Stimulated activated CD8-positive, alpha-beta memory T cell treated with anti-CD3 and anti-CD28 coated beads, Interleukin-4, amount 100 ng/mL, for 1 hour (primary cell): ENCODE data around the gene CAMSAP1.

ENCODE experiments used
- DNase-seq, 2 donors: peaks; one replicate each; pipeline ENCODE4 v3.0.0-alpha.2; 2020; ENCODE audit warnings: low read depth in 2 of 2, low spot score in 1 of 2

The CAMSAP1 gene

DNA sequence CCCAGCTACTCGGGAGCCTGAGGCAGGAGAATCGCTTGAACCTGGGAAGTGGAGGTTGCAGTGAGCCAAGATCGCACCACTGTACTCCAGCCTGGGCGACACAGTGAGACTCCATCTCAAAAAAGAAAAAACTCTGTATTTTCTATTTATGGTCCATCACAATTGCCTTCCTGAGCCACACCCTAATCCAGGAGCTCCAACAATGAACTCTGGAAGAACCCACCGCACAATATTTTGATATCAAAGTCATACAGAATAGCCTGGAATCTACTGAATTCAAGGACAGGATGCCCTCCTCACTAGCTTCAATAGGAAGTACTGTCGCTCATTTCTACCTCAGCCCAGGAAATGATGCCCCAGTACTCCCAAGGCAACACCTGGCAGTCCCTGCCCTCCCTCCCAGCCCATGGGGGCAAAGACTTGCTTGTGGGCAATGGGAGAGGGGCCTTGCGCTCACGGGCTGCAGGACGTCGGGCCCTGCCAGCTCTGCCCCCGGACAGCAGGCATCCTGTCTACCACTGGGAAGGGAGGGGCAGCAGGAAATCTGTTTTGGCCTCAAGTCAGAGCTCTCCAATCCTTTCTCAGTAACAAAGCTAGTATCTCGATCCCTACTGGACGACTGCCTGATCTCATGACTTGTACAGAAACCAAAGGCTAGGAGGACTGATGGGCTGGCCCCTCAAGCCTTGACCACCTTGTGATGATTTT, 34.1 kb upstream of the CAMSAP1 start:
- no peak for DNase-seq

DNA sequence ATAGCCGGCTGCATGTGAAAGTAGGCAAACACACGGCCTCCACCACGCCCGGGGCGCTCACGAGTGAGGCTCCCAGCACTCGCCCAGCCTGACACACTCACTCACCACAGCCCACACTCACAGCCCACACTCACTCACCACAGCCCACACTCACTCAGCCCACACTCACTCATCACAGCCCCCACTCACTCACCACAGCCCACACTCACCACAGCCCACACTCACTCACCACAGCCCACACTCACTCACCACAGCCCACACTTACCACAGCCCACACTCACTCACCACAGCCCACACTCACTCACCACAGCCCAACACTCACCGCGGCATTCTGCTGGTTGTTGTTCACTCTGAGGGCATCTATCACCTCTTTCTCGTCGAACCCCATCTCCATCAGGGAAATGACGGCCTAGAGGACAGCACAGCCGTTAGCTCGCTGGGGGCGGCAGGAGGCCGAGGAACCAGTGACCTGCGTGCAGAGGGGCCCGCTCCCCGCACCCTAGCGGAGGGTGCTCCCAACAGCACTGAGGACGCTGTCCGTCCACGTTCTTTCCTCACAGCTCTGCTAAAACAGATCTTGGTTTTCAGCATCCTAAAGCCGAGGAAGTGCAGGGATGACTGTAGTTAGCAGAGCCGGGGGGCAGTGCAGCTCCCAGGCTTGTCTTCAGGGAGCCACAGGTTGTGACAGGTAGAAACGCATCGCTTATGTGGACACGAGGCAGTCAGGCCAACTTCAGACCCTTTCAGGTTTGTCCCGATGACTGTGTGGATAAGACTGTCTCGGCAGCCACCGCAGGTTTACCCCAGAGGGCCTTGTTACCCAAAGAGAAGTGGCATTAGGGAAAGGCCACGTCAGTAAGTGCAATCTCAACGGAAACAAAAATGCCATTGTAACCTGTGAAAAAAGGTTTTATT, 32.3 kb upstream of the CAMSAP1 start:
- DNase-seq, result no peak

DNA sequence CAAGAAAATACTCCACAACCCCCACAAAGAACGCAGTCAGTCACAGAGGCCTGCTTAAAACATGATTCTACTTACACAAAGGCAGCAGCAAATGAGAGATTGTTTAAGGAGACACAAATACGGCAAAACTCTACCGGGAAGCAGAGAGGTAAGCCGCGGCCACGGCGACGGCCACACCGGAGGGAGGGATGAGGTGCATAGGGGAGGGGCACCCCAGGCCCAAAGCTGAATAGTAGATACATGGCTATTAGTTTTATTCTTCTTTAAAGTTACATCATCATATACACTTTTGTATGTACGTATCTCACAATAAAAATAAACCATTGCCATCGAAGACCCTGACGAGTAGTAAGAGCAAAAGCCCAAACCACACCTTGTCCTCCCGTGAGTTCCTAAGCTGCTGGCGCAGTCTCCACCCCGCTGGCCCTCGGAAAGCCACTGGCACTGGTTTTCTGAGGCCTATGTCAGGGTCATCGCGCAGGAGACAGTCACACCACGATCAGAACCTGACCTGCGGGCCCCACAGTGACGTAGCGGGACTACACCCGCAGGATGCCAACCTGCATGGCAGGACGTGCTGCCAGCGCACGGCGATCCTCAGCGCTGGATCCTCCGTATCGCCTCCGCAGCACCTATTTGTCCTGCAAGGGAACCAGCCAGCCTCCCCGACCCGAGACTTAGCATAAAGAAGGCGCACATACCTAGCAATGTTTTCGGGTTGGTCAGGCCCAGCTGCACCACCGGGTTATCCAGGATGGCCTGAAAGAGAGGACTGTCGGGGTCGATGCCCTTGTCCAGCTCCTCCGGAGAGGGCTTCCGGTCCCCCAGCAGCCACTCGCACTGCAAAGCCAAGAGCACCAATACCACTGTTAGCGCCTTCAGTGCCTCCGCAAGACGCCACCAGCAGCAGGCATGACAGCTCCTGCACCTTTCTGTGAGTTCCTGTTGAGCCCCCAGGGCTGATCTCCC, 30.5 kb upstream of the CAMSAP1 start:
- DNase-seq, result no peak

DNA sequence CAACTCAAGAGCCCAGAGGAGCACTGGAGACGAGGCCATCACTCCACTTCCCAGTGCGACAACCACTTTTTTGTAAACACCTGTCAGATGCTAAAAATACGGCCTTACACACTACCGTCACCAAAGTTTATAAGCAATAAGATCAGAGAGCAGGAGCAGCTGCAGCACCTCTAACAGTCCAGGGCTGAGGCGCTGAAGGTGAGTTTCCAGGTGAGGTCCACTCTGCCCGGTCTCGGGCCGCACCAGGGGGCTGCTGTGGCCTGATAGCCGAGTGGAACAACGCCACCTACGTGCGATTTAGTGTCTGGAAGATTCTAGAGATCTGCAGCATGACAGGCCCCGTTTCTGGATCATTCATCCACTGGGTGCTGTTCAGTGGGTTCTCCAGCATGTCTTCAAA, 25.8 kb upstream of the CAMSAP1 start:
- no peak for DNase-seq

DNA sequence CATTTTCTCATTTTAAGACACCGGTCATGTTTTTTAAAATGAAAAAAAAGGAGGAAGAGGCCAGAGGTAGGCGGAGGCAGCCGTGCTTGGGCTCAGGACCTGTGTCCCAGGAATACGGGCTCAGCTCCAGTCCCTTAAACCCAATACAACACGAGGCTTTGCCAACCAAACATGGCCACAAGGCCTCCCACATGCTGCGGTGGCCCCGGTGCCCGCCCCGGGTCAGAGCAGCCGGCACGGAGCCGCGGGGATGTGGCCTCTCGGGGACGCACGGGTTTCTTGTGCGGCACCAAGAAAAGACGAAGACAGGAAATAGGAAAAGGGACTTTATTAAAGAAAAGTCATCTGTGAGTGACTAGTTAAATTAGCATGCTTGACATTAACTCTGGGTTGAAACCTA, 25.3 kb upstream of the CAMSAP1 start:
- DNase-seq, result no peak

DNA sequence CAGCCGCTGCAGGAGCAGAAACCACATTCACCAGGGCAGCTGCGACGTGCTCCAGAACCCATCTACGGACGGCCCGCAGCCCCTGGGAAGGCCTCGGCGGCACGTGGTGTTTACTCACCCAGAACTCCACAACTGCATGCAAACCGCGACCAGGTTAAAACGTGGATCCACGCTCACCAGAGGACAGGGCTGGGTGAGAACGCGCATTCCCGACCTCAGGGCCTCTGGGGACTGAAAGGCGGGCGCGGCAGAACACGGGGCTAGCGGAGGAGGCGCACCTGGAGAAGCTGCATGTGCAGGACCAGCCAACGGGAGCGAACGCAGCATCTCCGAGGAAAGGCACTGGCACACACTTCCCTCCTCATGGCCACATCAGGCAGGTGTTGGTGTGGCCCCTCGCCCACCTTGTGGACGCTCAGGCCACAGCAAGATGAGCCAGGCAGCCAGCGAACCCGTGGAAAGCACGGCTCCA, 24.0 kb upstream of the CAMSAP1 start:
- DNase-seq, result no peak

DNA sequence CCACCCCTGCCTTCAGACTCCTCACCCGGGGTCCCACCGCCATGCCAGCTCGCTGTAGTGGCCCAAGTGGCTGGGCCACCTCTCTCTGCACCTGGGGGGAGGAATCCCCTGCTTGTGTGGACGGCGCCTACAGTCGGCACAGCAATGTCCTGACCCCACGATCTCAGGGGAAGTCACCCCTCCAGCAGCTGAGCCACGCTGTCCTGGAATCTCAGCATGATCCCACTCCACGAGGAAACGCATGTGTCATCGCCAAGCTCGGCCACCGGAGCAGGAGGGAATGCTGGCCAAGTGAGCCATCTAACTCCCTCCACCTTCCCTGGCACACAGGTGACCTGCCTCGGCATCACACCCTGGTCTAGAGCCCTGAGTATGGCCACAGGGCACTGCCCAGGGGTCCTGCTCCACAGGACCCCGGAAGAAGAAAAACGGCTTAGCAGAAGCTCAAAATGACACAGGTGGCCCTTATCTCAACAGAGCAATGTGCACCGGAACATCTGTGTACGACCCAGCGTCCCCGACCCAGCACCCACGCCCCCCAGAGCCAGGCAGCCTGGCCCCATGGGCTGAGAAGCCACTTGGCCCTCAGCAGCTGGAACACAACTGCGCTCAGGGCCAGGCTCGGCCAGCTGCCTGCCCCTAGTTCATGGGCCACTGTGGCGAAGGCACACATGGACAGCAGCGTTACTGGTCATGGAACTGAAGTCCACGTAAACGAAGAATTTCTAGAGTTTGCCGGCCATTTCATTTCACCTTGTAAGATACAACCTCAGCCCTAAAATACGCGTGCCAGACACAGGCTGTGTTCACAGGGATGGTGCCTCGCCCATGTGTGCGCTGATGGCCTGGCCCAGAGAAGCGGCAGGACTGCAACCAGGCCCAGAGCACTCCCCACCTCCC, 23.4 kb upstream of the CAMSAP1 start:
- no peak for DNase-seq

DNA sequence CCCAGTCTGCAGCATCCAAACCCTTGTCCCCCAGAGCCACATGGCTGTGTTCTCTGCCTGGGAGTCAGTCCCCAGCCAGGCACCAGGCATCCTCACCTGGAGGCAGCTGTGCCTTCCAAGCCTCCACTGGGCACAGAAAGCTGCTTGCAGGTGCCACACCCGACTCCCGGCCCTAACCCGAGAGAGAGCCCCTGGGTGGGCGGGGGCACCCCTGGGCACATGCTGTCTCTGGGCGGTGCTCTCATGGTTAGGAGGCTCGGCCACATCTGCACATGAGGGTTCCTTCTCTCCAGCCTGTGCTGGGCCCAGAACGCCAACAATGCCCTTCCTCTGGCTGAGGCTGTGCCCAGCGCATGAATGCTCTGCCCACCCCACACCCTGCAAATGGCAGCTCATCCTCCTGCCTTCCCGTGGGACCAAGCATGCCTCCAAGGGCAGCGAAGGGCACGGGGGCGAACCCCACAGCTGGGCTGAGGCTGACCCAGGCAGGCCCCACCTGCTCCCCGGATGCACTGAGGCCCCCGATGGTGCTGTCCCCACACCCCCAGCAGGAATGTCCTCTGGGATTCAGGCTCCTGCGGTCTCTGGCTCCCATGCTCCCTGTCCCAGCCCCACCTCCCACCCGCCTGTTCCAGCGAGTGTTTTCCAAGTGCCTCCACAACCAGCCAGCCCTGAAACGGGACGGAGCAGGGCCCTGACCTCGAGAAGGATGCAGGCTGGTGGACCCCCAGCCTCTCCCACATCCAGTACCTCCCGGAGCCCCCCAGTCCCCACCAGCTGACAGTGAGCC, 22.5 kb upstream of the CAMSAP1 start:
- DNase-seq, result no peak

DNA sequence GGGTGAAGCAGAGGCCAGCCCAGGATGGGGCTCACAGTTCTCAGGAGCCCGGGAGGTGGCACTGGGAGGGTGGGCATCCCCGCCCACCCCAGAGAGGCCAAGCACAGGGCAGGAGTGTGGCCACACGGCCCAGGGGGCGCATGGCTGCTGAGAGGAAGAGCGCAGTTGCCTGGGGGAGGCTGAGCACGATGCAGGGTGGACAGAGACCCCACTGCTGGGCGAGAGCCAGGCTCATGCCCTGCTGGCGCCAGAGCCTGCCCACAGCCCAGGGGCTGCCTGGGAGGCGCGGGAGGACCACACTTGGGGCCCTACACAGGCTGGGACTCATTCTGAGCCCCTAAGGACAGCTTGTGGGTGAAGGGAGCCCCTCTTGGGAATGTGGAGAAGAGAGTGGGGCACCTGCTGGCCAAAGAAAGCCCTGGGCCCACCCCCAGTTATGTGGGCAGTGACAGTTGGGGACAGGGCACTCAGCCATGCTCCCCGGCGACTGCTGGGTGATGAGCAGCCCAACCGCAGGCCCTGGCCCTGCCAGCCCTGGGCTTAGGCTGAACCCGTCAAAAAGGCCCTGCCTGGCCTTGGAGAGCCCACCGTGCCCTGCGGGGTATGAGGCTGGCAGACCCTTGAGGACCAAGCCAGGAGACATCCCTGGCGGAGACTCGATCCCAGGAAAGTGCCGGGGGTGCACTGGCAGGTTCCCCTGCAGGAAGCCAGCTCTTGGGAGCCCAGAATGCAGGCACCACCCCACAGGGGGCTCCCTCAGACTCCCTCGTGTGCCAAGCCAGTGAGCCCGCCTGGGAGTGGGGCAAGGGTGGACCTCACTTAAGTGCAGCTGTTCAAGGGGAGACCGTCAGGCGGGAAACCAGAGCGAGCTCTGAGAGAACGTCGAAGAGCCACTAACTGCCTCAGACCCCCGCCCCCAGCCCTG, 21.6 kb upstream of the CAMSAP1 start:
- DNase-seq, result no peak

DNA sequence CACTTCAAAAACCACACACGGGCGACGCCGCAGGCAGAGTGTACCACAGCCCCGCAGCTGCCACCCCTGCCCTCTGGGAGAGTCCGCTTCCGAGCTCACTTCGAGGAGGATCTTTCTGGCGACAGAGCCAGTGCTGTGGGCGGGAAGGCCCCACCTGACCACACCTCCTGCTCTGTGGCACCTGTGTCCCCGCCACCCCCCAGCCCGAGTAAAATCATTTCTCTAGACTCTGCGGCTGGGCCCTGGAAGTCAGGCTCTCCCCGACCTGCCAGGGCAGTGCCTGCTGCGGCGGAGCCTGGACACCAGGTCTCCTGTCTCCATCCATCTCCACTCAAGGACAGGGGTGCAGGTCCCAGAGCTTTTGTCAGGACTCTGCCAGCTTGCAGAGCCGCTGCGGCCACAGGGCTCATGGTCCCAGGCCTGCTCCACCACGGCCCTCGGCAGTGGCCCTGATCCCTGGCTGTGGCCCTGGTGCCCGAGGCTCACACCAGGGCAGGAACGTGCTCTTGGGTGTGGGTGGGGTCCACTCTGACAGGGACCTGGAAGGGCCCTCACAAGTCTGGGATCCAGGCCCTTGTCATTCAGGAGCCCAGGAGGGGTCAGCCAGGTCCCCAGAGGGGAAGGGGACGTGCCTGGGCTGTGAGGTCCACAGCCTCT, 20.9 kb upstream of the CAMSAP1 start:
- no peak for DNase-seq

DNA sequence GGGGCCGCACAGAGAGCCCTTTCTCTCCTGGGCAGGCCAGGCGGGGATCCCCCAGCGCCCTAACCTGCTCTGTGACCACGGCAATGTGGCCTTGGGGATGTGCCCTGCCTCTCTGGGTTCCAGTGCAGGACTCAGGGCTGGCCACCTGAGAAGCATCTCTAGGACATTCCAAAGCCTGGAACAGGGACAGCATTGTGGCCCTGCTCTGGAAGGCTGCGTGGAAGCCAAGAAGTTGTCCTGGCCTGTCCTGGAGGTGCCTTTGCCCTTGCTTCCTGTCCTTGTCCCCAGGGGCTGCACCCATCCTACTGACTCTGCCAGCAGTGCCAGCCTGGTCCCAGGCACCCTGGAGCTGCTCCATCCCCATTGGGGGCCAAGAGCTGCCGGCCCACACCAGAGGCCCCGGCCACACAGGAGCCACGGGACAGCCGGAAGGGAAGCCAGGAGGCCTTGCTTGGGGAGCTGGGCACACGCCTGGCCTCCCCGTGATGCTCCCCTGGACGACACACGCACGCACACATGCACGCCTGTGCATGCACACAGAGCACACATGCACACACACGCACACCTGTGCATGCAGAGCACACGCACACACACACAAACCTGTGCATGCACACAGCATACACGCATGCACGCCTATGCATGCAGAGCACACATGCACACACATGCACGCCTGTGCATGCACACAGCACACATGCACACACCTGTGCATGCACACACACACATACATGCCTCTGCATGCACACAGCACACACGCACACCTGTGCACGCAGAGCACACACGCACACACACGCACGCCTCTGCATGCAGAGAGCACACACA, 20.1 kb upstream of the CAMSAP1 start:
- DNase-seq, result no peak

DNA sequence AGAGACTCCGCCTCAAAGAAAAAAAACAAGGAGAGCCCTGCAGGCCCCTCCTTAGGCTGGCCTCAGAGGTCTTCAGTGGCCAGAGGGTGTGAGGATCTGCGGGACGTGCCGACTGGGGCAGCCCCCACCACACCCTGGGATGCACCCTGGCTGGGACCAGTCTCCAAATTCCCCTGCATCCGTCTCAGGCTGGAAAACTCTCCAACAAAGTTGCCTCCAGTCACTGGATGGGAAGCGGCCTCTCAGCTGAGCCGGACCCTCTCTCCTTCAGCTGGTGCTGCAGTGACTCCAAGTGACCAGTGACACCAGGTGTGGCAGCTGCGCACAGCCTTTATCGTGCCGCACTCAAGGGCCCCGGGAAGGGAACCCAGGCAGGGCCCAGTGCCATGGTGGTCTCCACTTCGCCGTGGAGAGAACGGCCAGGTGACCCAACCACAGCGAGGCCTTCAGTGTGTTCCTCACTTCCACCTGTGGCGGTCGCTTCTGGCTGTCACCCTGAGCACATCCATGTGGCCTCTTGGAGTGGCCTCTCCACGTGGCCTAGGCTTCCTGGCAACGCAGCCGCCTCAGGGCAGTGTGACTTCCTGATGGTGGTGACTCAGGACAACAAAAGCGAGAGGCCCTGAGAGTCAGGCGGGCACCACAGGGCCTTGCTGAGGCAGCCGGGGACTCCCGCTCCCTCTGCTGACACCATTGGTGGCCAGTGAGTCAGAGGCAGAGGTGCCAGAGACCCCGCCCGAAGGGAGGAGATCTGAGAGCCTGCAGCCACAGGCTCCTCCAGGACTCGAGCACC, 19.3 kb upstream of the CAMSAP1 start:
- DNase-seq, result no peak

DNA sequence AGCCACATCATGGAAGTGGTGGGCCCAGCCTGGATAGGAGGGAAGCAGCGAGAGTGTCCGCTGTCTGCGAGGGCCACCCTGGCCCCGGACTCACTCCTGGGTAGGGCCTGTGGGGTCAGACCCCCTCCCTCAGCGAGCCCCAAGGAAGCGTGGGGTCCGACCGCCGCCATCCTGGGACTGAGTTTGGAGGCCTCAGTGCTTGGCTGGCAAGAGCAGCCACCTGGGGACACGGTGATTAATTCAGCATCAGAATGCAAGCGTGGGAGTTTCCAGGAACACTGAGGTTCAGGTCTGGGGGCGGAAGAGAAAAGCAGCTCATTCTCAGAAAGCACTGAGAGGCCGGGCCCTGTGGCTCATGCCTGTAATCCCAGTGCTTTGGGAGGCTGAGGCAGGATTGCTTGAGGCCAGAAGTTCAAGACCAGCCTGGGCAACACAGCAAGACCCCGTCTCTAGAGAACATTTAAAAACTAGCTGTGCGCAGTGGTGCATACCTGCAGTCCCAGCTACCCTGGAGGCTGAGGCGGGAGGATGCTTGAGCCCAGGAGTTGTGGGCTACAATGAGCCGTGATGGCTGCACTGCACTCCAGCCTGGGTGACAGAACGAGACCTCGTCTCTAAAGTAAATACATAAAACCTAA, 18.3 kb upstream of the CAMSAP1 start:
- no peak for DNase-seq

DNA sequence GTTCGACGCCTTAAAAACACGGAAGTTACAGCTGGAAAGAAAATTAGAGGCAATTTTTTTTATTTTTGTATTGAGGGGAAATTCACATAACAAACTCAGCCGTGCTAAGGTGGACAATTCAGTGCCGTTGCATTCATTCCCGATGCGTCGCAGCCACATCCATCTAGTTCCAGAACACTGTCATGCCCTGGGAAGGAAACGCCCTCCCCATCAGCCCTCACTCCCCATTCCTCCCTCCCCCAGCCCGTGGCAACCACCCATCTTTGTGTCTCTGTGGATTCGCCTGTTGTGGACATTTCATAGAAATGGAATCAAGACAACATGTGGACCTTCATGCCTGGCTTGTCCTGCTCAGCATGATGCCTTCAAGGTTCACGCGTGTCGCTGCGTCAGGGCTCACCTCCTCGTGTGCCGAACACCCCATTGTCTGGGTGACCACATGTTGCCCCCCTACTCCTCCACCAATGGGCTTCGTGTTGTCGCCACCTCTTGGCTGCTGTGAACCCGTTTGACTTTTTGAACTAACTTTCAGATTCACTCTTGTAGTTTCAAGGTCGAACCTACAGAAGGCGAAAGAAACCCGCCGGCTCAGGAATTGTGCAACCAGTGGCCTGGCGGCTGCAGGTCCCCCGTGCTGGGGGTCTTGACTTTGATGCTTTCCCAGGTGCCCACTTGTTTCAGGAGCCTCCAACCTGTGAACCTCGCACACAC, 17.4 kb upstream of the CAMSAP1 start:
- no peak for DNase-seq

DNA sequence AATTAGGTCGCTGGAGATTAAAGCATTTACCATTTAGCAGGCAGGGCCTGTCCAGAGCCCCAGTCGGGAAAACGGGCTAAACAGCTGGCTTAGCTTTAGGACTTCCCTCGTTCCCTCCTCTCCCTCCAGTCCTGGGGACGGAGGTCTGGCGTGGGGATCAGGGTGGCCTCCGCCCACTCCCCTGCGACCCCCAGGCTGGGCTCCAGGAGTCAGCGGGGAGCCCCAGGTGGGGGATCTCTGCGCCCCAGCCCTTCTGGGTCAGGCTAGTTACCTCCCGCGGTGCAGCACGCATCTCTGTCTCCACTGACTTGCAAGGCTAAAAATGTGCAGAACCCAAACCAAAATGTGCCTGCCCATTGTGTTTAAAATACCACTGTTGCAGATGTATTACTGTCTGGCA, 16.2 kb upstream of the CAMSAP1 start:
- no peak for DNase-seq
